Panc1 (cell line): ENCODE measurements around the gene DEDD. TPM values are rescaled to one million over a fixed set of nuclear protein-coding genes. Genes with fewer than 3 reads are reported as not detected.
A peak's percentile ranks its signal among the peaks of the same experiment; 100 is the strongest.

ENCODE experiments used
- ATAC-seq: fragments of 200-7000 bp; cut with Tn5 transposase; 2 replicates; pipeline ENCODE4 v1.9.1; 2020; ENCODE audit warnings: mild to moderate bottlenecking, moderate library complexity
- BruUV-seq: library from RNA; stranded (reverse); fragments of 400-500 nt; replicated peaks from 2 replicates; lab custom pipeline; 2021; lab: Mats Ljungman, UMichigan
- CTCF ChIA-PET: fragments of 300-600 bp; sonication (Branson Sonifier 250); formaldehyde crosslinking; loops from one replicate; lab custom pipeline; 2022; ENCODE audit warnings: antibody characterized with exemption; lab: Charles Lee
- POLR2A ChIA-PET: fragments of 300-600 bp; sonication (Branson Sonifier 250); formaldehyde crosslinking; loops from one replicate; lab custom pipeline; 2022; ENCODE audit warnings: antibody characterized with exemption; lab: Charles Lee
- DNase-seq: peaks from one replicate; pipeline ENCODE4 v3.0.0-alpha.2; 2010; ENCODE audit warnings: low read depth, low spot score
- H3K27ac ChIP-seq: 2 replicates; pipeline ENCODE4 v1.5.1; 2011; ENCODE audit warnings: mild to moderate bottlenecking, low read length, inconsistent platforms
- H3K27me3 ChIP-seq: fragments of 200-500 bp; sonication (Bioruptor generic); 2 replicates; pipeline ENCODE4 v1.6.0; 2014; ENCODE audit warnings: low read length, inconsistent platforms; ENCODE audit not compliant: control insufficient read depth, insufficient read depth
- H3K36me3 ChIP-seq: fragments of 200-500 bp; sonication (Bioruptor generic); 2 replicates; pipeline ENCODE4 v1.5.1; 2014; ENCODE audit warnings: inconsistent platforms, mild to moderate bottlenecking, low read length, moderate library complexity; ENCODE audit not compliant: control insufficient read depth, insufficient read depth
- H3K4me1 ChIP-seq: 2 replicates; pipeline ENCODE4 v1.5.1; 2011; ENCODE audit warnings: inconsistent platforms, mild to moderate bottlenecking, low read length, moderate library complexity; ENCODE audit not compliant: control insufficient read depth, insufficient read depth
- H3K4me3 ChIP-seq, 2 experiments: 2 replicates each; pipeline ENCODE4 v1.5.1; 2011 to 2012; ENCODE audit warnings: low read depth in 2 of 2, low read length in 2 of 2, mild to moderate bottlenecking in 2 of 2, inconsistent platforms in 1 of 2, moderate library complexity in 1 of 2
- H3K9me3 ChIP-seq: fragments of 200-500 bp; sonication (Bioruptor generic); 2 replicates; pipeline ENCODE4 v1.5.1; 2014; ENCODE audit warnings: low read depth, mild to moderate bottlenecking, inconsistent platforms, low read length, moderate library complexity; ENCODE audit not compliant: control insufficient read depth, insufficient read depth
- CTCF ChIP-seq: fragments of 450-650 bp; IDR thresholded peaks from 2 replicates; pipeline ENCODE4 v1.5.1; 2017; ENCODE audit warnings: mild to moderate bottlenecking
- POLR2AphosphoS5 ChIP-seq: IDR thresholded peaks from 2 replicates; pipeline ENCODE4 v1.6.1; 2012; ENCODE audit warnings: mild to moderate bottlenecking, low read depth, low read length, moderate library complexity
- REST ChIP-seq, 2 experiments: IDR thresholded peaks; 2 replicates each; pipeline ENCODE4 v1.6.1; 2011 to 2012; ENCODE audit warnings: low read depth in 2 of 2, control low read depth in 1 of 2, low read length in 1 of 2, mild to moderate bottlenecking in 1 of 2, moderate library complexity in 1 of 2; ENCODE audit not compliant: insufficient read depth in 1 of 2
- SIN3A ChIP-seq: IDR thresholded peaks from 2 replicates; pipeline ENCODE4 v1.6.1; 2012; ENCODE audit warnings: low read depth, mild to moderate bottlenecking, low read length, moderate library complexity, borderline replicate concordance; ENCODE audit not compliant: insufficient read depth
- TCF7L2 ChIP-seq: IDR thresholded peaks from 2 replicates; pipeline ENCODE4 v1.6.1; 2011; ENCODE audit warnings: mild to moderate bottlenecking, low read depth, low read length, inconsistent platforms
- in situ Hi-C: cut with HindIII; loops from 2 replicates; pipeline ENCODE4 v1.10.0; 2016; ENCODE audit warnings: low sequenced_read_pairs, low pct_unique_long_range_greater_than_20kb
- intact Hi-C: fragments of 100-400 bp; cut with micrococcal nuclease; formaldehyde crosslinking; loops from one replicate; pipeline ENCODE4 v1.10.0; 2022; ENCODE audit not compliant: unreplicated experiment
- total RNA-seq: library from RNA; stranded (reverse); gene quantifications from one replicate; pipeline ENCODE4 v1.2.1, GENCODE V29; 2021; ENCODE audit not compliant: unreplicated experiment

Gene DEDD
- total RNA-seq, 1 experiment from 2014 or later = 42.5 TPM

- no peak overlapping the region for H3K4me3 ChIP-seq
- no peaks in the 10 kb centered on the region for H3K4me1 ChIP-seq
- peak; percentile 41 for DNase-seq
- no peaks in the 10 kb centered on the region for H3K27me3 ChIP-seq
- TF ChIP-seq REST (IDR thresholded peaks at IDR 0.05; ENCODE audit: insufficient read depth in 1 of 2, low read depth in 2 of 2, low read length in 1 of 2) (no peak), POLR2AphosphoS5 (no peak), CTCF (peak; percentile 83), SIN3A (no peak), TCF7L2 (no peak)
- in situ Hi-C loops = no loop called here
- BruUV-seq = no TSS peak
- CTCF ChIA-PET = interaction anchor here (0.9 to 1.1 kb wide), 2 partner anchors 24 to 26 kb away, joined by 3 to 4 read pairs; no protein-coding TSS in a partner anchor
- peak; percentile 86 for ATAC-seq
- no peaks in the 10 kb centered on the region for H3K9me3 ChIP-seq
- H3K36me3 ChIP-seq = no peaks in the 10 kb centered on the region
- POLR2A ChIA-PET = interaction anchor here (0.5 kb wide), 1 partner anchor 26 kb away, joined by 3 read pairs; no protein-coding TSS in a partner anchor
- intact Hi-C loops = no loop called here
- H3K27ac ChIP-seq = no peak overlapping the region
Measured at GRCh38 chr1:161071886-161072371, 60.5 kb downstream of the DEDD start.

Other genes with a start within 250 kb of the DEDD start
- not detected for gene ITLN1, start 247.5 kb downstream of the DEDD start, total RNA-seq
- not detected for gene ITLN2, start 177.9 kb downstream of the DEDD start, total RNA-seq
- gene F11R, start 111.5 kb downstream of the DEDD start, total RNA-seq = 63.0 TPM
- gene TSTD1, start 93.7 kb downstream of the DEDD start, total RNA-seq = 20.1 TPM
- gene USF1, start 86.7 kb downstream of the DEDD start, total RNA-seq = 57.7 TPM
- 0.36 TPM for gene ARHGAP30, start 62.8 kb downstream of the DEDD start, total RNA-seq
- gene NECTIN4, start 43.1 kb downstream of the DEDD start, total RNA-seq = not detected
- 7.6 TPM for gene KLHDC9, start 34.3 kb downstream of the DEDD start, total RNA-seq
- 98.6 TPM for gene PFDN2, start 14.6 kb downstream of the DEDD start, total RNA-seq
- 31.3 TPM for gene NIT1, start 14.6 kb downstream of the DEDD start, total RNA-seq
- gene UFC1, start 21.3 kb upstream of the DEDD start, total RNA-seq = 127 TPM
- 41.9 TPM for gene USP21, start 26.8 kb upstream of the DEDD start, total RNA-seq
- 20.6 TPM for gene PPOX, start 33.8 kb upstream of the DEDD start, total RNA-seq
- 28.6 TPM for gene B4GALT3, start 44.8 kb upstream of the DEDD start, total RNA-seq
- gene ADAMTS4, start 66.4 kb upstream of the DEDD start, total RNA-seq = 0.26 TPM
- 94.9 TPM for gene NDUFS2, start 69.7 kb upstream of the DEDD start, total RNA-seq
- 0.77 TPM for gene FCER1G, start 82.6 kb upstream of the DEDD start, total RNA-seq
- 1.4 TPM for gene APOA2, start 91.0 kb upstream of the DEDD start, total RNA-seq
- 9.2 TPM for gene TOMM40L, start 93.4 kb upstream of the DEDD start, total RNA-seq
- gene NR1I3, start 105.5 kb upstream of the DEDD start, total RNA-seq = not detected
- gene PCP4L1, start 126.1 kb upstream of the DEDD start, total RNA-seq = not detected
- not detected for gene MPZ, start 177.3 kb upstream of the DEDD start, total RNA-seq
- gene SDHC, start 181.7 kb upstream of the DEDD start, total RNA-seq = 221 TPM
- not detected for gene CFAP126, start 235.2 kb upstream of the DEDD start, total RNA-seq